T1000 (cell line): ENCODE measurements around the gene DPP4.
"Not testable (repeated sequence)": the region's sequence is repeated elsewhere in the genome, so short reads cannot be mapped to it uniquely, and the experiment has no call there.

Source experiments
- DNase-seq: peaks from one replicate; lab custom pipeline; 2025; ENCODE audit warnings: mixed read lengths; lab: John Stamatoyannopoulos, UW

Gene DPP4

DNA sequence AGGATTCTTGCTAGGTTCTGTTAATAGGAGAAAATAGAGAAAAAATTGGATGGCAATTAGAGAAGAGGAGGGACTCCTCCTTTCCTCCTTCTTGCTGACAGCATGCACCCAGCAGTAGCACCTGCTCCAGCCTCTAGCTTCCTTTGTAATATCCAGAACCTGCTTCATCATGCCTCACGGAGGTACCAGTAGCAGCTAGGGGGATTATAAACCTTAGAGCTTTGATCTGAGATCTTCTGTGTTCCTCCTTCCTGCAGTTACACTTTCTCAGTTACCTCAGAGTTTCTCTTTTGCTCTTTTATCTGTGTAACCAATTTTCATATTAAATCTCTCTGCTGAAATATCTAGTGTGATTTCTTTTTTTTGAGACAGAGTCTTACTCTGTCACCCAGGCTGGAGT, 16.6 kb downstream of the DPP4 start:
- DNase-seq, result no peak

DNA sequence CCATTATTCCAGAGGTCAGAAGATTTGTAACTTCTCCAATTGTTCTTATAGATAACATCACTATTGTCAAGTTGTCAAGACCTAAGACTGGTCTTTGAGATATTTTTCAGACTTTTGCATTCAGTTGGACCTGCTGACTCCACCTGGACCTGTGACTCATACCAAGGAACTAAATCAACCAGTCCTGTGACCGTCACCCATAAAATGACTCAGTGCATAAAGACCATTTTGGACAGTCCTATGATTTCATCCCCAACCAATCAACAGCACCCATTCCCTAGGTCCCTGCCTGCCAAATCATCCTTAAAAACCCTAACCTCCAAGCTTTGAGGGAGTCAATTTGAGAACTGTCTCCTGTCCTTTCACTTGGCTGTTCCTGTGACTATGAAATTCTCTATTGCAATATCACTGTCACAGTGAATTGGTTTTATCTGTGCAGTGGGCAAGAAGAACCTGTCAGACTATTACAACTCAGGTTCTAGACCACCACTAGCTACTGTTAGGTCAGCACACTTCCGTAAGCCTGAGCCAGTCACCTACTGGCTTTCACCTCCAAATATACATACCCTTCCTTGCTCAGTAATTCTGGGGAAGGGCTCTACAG, 17.1 kb downstream of the DPP4 start:
- no peak for DNase-seq

- DNase-seq, result no peak
Observed at GRCh38 chr2:162053808-162054155, 20.2 kb downstream of the DPP4 start.

- no peak for DNase-seq
Observed at GRCh38 chr2:162053066-162053807, 20.8 kb downstream of the DPP4 start.

GRCh38 chr2:162050513-162050961, 23.5 kb downstream of the DPP4 start:
- DNase-seq, result no peak

- DNase-seq, result not testable (repeated sequence)
Observed at GRCh38 chr2:162049089-162049488, 24.9 kb downstream of the DPP4 start.

- DNase-seq, result no peak
Observed at GRCh38 chr2:162044586-162044985, 29.4 kb downstream of the DPP4 start.

GRCh38 chr2:162043132-162043531, 30.9 kb downstream of the DPP4 start:
- no peak for DNase-seq

DNA sequence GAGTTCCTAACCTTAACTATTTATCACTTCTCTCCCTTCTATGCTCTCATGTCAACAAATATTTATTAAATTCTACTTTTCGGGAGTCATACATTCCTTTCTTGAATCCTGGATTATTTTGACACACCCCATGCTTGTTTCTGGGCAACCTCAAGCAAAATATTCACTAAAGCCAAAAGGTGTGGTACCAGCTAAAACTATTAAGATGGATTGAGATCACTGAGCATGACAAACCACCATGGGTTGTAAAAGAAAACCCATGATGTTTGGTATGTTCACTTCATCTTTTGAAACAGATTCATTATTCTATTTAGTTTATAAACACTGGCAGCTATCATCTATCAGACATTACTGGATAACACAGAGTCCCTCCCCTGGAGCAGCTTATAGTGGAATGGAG, 32.5 kb downstream of the DPP4 start:
- no peak for DNase-seq

DNA sequence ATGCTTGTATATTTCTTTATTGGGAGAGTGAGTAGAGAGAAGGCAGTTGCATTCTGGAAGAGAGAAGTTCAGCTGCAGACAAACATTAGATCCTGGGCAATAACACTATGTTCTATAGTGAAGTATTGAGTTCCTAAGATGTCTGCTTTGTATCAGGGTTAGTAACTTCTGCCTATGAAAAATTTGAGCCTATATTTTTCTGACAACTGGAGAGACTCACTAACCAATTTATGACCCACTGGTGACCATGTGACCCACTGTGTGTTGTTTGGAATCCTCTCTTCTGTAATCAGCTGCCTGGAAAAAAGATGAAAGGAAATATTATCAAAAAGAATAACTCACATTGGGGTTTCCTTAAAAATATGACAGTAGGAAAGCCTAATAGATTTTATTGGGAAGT, 35.3 kb downstream of the DPP4 start:
- no peak for DNase-seq

- DNase-seq, result no peak
Observed at GRCh38 chr2:162037886-162038285, 36.1 kb downstream of the DPP4 start.

DNA sequence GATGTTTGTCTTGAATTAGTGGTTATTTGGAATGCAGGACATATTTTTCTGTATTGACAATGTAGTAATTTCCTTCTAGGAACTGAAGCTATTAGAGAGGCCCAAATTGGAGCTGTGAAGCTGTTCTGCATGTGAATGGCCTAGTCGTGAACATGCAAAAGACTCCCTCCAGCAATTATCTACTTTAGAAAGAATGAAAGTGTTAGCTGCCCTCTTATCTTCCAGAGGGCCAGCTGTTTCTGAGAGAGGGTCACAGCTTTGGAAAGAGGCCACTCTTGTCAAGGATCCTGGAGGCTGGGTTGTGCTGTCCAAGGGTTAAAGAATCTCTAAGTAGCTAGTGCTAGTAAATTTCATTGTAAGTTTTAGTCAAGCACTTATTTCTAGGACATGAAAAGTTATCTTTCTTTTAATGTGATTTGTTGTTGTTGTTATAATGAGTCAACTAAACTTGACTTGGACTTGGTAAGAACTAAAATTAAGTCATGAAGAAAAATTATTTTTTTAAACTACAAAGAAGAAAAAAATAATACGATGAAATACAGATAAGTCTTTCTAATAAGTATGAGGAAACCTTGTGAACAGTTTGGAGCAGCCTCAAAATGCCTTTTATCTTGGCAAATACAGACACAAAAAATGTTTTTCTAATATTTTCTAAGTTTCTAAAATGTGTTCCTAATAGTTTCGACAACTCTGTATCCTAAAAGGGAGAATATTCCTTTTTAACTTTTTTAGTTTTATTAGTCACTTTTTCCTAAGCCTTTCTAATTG, 36.8 kb downstream of the DPP4 start:
- DNase-seq, result no peak

DNA sequence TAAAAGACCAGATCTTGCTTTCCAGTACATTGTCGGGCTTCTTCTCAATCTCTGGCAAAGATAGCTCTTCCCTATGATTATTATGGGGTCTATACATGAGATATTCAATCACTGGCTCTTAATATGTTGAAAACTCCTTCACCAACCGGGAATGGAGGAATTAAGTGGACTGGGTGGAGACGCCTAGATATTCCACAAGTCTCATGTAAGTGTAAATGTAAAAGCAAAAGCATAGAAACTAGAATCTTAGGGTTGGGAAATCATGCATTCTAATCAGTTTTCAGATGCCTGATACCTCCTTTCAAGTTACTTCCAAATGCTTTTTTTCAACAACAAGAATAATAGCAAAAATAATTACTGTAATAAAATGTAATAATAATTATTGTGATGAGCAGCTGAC, 38.0 kb downstream of the DPP4 start:
- DNase-seq, result no peak

DNA sequence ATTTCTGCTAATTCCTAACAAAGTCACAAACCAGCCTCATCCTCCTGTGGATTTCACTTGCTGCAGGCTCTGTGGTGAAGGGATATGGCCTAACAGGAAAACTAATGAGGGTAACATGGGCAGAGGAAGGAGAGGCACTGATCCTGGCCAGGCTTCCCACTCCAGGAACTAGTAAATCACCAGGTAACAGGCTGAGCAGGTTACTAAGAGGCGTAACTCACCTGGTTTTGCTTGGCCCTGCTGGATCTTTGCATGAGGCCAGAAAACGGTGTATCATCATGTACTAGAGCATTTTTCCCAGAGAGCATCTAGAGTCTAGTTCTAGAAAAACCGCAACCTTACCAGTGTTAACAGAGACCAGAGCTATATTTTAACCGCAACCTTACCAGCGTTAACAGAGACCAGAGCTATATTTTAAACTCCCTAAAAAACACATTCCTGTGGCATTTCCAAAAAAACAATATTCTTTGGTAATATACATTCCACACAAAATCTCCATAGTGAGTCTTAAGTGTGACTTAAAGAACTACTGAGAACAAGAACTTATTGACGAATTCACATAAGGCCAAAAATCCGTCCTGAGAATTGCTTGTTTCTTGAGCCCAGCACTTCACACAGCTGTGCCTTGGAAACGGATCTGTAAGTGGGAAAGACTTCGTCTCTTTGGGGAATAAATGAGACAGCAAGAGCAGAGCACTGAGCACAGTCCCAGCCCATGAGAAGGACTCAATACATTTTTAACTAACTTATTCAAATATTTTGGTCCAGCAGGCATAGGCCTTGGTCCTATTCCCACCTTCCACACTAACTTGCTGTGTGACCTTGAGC, 43.4 kb downstream of the DPP4 start:
- DNase-seq, result no peak

DNA sequence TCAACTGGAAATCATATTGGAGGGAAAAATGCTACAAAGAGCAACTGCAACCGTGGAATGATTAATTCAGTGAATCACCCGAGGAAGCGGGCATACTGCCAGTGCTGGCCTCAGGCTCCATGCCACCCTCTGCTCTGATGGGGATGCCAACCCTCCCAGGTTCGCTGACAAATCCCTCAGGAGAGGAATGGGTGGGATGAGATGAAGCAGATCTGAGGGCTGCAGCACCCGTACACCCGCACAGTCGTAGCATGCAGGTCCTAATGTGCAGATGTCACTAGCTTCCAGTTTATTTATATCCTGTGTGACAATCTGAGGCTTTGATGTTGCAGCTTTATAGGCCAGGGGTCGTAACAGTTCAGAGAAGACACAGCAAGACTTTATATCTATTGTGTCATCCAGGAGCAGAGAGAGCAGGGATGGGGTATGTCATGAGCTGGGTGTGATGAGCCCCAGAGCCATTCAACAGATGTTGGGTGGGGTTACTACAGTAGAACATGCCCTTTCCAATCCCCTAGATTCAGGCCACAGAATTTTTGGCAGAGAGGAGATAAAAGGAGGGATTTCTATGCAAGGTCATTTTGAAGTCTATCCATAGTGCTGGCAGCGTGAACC, 44.6 kb downstream of the DPP4 start:
- peak; percentile 73 for DNase-seq

DNA sequence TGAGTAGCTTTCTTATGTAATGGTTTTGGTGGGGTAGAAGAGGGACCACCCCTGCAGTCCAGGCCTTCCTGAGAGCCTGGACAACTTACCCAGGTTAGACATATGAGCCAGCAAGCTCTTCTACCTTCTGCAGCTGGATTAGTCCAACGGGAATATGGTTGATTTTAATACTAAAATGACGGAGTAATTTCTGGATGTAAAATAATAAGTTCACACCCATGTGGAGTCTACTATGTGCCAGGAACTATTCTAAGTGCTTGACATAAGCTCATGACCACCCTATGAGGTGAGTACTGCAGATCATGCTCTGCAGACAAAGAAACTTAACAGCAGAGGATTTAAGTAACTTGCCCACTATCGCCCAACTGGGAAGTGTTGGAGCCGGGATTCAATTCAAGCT, 45.5 kb downstream of the DPP4 start:
- no peak for DNase-seq

GRCh38 chr2:162025121-162025911, 48.7 kb downstream of the DPP4 start:
- DNase-seq, result peak; percentile 5

DNA sequence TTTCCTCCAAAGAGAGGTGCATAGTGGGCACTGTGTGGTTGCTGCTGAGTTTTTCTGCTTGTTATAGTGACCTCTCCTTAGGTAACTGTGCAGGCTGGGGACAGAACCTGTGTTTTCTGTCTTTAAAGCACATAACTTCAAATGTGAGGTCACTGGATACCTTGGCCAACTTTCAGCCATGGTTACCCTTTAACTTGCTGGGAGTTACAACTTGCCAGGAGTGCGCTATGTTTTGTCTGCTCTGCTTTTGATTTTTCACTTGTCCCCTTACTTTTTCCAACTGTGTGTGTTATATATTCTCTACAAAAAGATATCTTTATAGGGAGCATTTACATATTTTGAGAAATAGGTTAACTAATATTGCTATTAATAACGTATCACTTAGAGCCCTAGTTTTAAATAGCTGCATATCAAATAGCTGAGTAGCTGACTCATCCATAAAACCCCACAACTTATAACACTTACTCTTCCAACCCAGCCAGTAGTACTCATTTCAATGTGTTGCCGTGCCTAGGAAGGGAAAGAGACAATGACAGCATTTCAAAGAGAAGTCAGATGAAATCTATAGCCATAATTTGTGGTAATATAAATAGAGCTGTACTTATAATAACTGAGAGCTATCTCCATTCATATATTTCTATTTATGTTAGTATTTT, 51.6 kb downstream of the DPP4 start:
- DNase-seq, result no peak

GRCh38 chr2:162021516-162022058, 52.4 kb downstream of the DPP4 start:
- DNase-seq, result no peak

DNA sequence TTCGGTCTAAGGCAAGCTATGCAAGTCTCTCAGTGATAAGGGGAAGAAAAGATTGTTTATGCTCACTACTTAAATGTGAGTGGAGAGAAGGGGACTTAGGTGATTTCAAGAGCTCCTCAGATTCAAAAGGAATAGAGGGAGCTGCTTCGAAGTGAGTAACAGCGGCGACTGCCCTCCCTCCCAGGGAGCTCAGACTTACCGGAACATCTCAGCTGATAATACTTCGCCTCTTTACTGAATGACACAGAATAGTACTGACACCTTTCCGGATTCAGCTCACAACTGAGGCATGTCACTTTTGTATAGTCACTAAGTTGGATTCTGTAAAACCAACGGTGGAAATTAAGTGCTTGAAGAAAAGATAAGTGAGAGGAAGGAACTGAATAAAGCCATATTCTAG, 55.5 kb downstream of the DPP4 start:
- no peak for DNase-seq
